GM23338 (cell line): ENCODE results near the gene POGZ. TPM values are rescaled to one million over a fixed set of nuclear protein-coding genes. Genes with fewer than 3 reads are reported as not detected.

ENCODE experiments used
- ATAC-seq: fragments of 200-7000 bp; cut with Tn5 transposase; 3 replicates; pipeline ENCODE4 v1.9.1; 2020
- DNase-seq: peaks from one replicate; pipeline ENCODE4 v3.0.0-alpha.2; 2015; ENCODE audit warnings: low spot score
- H2AFZ ChIP-seq: fragments of 200-600 bp; sonication (generic); 2 replicates; pipeline ENCODE4 v1.8.0; 2016; ENCODE audit warnings: antibody characterized with exemption, mild to moderate bottlenecking, moderate library complexity
- H3F3A ChIP-seq: fragments of 200-600 bp; sonication (generic); replicated peaks from 2 replicates; pipeline ENCODE4 v1.8.0; 2017; ENCODE audit warnings: antibody characterized with exemption, mixed run types, low read depth
- H3K27ac ChIP-seq: fragments of 200-600 bp; sonication (generic); 2 replicates; pipeline ENCODE4 v1.6.1; 2016; ENCODE audit warnings: low read depth
- H3K27me3 ChIP-seq: fragments of 200-600 bp; sonication (generic); 2 replicates; pipeline ENCODE4 v1.8.0; 2016; ENCODE audit warnings: mild to moderate bottlenecking, mixed run types, moderate library complexity; ENCODE audit not compliant: insufficient read depth
- H3K36me3 ChIP-seq: fragments of 200-600 bp; sonication (generic); 2 replicates; pipeline ENCODE4 v1.8.0; 2016; ENCODE audit warnings: mild to moderate bottlenecking; ENCODE audit not compliant: insufficient read depth
- H3K4me1 ChIP-seq: fragments of 200-600 bp; sonication (generic); 2 replicates; pipeline ENCODE4 v1.8.0; 2016; ENCODE audit warnings: mild to moderate bottlenecking, moderate library complexity; ENCODE audit not compliant: insufficient read depth
- H3K4me2 ChIP-seq: fragments of 200-600 bp; sonication (generic); 2 replicates; pipeline ENCODE4 v1.7.1; 2017; ENCODE audit warnings: mixed run types
- H3K4me3 ChIP-seq: fragments of 200-600 bp; sonication (generic); 2 replicates; pipeline ENCODE4 v1.6.1; 2016; ENCODE audit warnings: mixed run types
- H3K79me2 ChIP-seq: fragments of 200-600 bp; sonication (generic); replicated peaks from 2 replicates; pipeline ENCODE4 v1.8.0; 2017; ENCODE audit warnings: mild to moderate bottlenecking; ENCODE audit not compliant: insufficient read depth
- H3K9me2 ChIP-seq: fragments of 200-600 bp; sonication (generic); 2 replicates; pipeline ENCODE4 v1.8.0; 2017; ENCODE audit not compliant: insufficient read depth
- H4K20me1 ChIP-seq: fragments of 200-600 bp; sonication (generic); replicated peaks from 2 replicates; pipeline ENCODE4 v1.8.0; 2017; ENCODE audit warnings: mild to moderate bottlenecking; ENCODE audit not compliant: insufficient read depth
- H3K27ac Mint-ChIP-seq: 2 replicates; pipeline ENCODE4 v1.8.0; 2020; ENCODE audit warnings: inconsistent platforms, mild to moderate bottlenecking, moderate library complexity, mixed read lengths
- H3K27me3 Mint-ChIP-seq: 3 replicates; pipeline ENCODE4 v1.8.0; 2022; ENCODE audit warnings: low read depth, mild to moderate bottlenecking, moderate library complexity, mixed read lengths, inconsistent platforms; ENCODE audit not compliant: insufficient read depth, poor library complexity
- H3K36me3 Mint-ChIP-seq: 3 replicates; pipeline ENCODE4 v1.8.0; 2021; ENCODE audit warnings: low read depth, mild to moderate bottlenecking, inconsistent platforms, moderate library complexity, mixed read lengths
- H3K4me1 Mint-ChIP-seq: 3 replicates; pipeline ENCODE4 v1.8.0; 2020; ENCODE audit warnings: mild to moderate bottlenecking, inconsistent platforms, mixed read lengths
- H3K4me3 Mint-ChIP-seq: 3 replicates; pipeline ENCODE4 v1.8.0; 2021; ENCODE audit warnings: moderate library complexity, mild to moderate bottlenecking, inconsistent platforms, mixed read lengths
- H3K9me3 Mint-ChIP-seq: 3 replicates; pipeline ENCODE4 v1.8.0; 2020; ENCODE audit warnings: moderate library complexity, mild to moderate bottlenecking, inconsistent platforms, mixed read lengths
- CREB1 ChIP-seq: fragments of 250-450 bp; sonication (Bioruptor Pico); IDR thresholded peaks from 2 replicates; pipeline ENCODE4 v1.5.0; 2020; ENCODE audit warnings: low read depth, mild to moderate bottlenecking, moderate library complexity
- CTCF ChIP-seq, 2 experiments: fragments of 200-600 bp in 1 of 2; sonication (generic) in 1 of 2; conservative IDR thresholded peaks; 2 replicates each; pipeline versions ENCODE4 v1.5.1 to v1.6.1; 2016 to 2017; ENCODE audit warnings: antibody characterized with exemption in 2 of 2, low read depth in 2 of 2, mild to moderate bottlenecking in 2 of 2, moderate library complexity in 1 of 2
- EZH2 ChIP-seq: fragments of 200-600 bp; sonication (generic); IDR thresholded peaks from one replicate; pipeline ENCODE4 v1.8.0; 2017; ENCODE audit warnings: antibody characterized with exemption, mild to moderate bottlenecking, low read depth; ENCODE audit not compliant: unreplicated experiment
- EZH2phosphoT487 ChIP-seq: fragments of 200-600 bp; sonication (generic); IDR thresholded peaks from one replicate; pipeline ENCODE4 v1.8.1; 2018; ENCODE audit warnings: antibody characterized with exemption; ENCODE audit not compliant: unreplicated experiment
- POLR2AphosphoS5 ChIP-seq: IDR thresholded peaks from 2 replicates; pipeline ENCODE4 v1.6.1; 2016; ENCODE audit warnings: antibody characterized with exemption, low read depth
- ZNF114 ChIP-seq: fragments of 250-450 bp; sonication (Bioruptor Pico); IDR thresholded peaks from 2 replicates; pipeline ENCODE4 v1.5.0; 2020; ENCODE audit warnings: mild to moderate bottlenecking, moderate library complexity
- ZNF331 ChIP-seq: fragments of 250-450 bp; sonication (Bioruptor Pico); IDR thresholded peaks from 2 replicates; pipeline ENCODE4 v1.5.0; 2020; ENCODE audit warnings: low read depth, mild to moderate bottlenecking, moderate library complexity
- long read RNA-seq: library from polyadenylated mRNA; unstranded; transcript quantifications from one replicate; pipeline ENCODE4 v2.0.0, GENCODE V29; 2020; ENCODE audit not compliant: unreplicated experiment
- polyA plus RNA-seq: library from polyadenylated mRNA; unstranded; fragments of >200 nt; fragmentation: Nextera tagmentation; extraction: Ambion mirVana; gene quantifications from 2 replicates; pipeline ENCODE4 v1.2.1, GENCODE V29; 2016
- total RNA-seq: library from RNA; depleted of rRNA; stranded (reverse); fragments of >200 nt; shearing (Covaris generic); gene quantifications from 2 replicates; pipeline ENCODE4 v1.2.3, GENCODE V29; 2014; rRNA removed
- TF ChIP-seq, protein P1 (sequence below): IDR thresholded peaks from 2 replicates; pipeline ENCODE4 v1.6.1; 2016; ENCODE audit warnings: antibody characterized with exemption
- TF ChIP-seq, protein P2 (sequence below): fragments of 250-450 bp; sonication (Bioruptor Pico); IDR thresholded peaks from 2 replicates; pipeline ENCODE4 v1.5.0; 2020; ENCODE audit warnings: mild to moderate bottlenecking, moderate library complexity

Gene POGZ, protein sequence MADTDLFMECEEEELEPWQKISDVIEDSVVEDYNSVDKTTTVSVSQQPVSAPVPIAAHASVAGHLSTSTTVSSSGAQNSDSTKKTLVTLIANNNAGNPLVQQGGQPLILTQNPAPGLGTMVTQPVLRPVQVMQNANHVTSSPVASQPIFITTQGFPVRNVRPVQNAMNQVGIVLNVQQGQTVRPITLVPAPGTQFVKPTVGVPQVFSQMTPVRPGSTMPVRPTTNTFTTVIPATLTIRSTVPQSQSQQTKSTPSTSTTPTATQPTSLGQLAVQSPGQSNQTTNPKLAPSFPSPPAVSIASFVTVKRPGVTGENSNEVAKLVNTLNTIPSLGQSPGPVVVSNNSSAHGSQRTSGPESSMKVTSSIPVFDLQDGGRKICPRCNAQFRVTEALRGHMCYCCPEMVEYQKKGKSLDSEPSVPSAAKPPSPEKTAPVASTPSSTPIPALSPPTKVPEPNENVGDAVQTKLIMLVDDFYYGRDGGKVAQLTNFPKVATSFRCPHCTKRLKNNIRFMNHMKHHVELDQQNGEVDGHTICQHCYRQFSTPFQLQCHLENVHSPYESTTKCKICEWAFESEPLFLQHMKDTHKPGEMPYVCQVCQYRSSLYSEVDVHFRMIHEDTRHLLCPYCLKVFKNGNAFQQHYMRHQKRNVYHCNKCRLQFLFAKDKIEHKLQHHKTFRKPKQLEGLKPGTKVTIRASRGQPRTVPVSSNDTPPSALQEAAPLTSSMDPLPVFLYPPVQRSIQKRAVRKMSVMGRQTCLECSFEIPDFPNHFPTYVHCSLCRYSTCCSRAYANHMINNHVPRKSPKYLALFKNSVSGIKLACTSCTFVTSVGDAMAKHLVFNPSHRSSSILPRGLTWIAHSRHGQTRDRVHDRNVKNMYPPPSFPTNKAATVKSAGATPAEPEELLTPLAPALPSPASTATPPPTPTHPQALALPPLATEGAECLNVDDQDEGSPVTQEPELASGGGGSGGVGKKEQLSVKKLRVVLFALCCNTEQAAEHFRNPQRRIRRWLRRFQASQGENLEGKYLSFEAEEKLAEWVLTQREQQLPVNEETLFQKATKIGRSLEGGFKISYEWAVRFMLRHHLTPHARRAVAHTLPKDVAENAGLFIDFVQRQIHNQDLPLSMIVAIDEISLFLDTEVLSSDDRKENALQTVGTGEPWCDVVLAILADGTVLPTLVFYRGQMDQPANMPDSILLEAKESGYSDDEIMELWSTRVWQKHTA (N-terminal part only)
- total RNA-seq = 65.1 and 72.5 TPM in 2 replicates
- 34.7 and 47.0 TPM in 2 replicates for polyA plus RNA-seq
- long read RNA-seq, partial matches to known transcripts = 1 of 2 reads
- long read RNA-seq, other reads (novel, unspliced or antisense) = 1 of 2 reads

DNA sequence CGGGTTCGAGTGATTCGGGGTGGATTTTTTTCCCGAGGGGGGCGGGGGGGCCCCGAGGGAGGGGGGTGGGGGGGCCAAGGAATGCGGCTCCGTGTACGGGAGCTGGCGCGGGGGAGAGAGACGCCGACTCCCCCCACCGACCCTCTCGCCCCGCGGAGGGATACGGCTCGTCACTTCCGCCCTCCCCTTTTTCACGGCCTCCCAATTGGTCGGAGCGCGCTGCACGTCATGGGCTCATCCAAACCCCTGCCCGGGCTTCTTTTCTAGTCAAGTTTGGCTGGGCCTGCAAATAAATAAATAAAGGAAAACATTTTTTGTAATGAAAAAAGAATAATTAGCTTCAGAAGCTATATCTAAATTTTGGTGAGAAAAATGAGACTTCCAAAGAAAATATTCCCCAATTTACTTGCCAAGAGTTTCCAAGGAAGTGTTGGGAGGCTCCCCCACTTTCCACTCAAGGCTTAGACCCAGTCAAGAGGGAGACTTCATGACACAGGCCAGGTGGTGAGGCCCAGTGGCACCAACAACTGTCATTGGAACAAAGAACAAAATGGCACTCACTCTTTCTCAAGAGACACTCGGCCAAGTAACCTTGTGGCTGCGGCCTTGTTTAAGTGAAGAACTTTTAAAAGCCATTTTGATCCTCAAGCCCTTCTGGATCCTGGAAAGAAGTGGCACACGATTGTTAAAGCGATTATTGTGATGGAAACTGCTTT is at the start of gene POGZ:
Gene POGZ (minus strand): TSS at position 164 of the 716 bp plus-strand sequence. CDS start 17,290 bp downstream, outside the sequence.
- peak within 1 kb of the TSS; percentile 87 for H3K4me3 Mint-ChIP-seq
- Histone ChIP-seq H3K27ac (peak within 1 kb of the TSS; percentile 91), H3K9me2 (no peaks in the 10 kb centered on the region), H4K20me1 (peaks cover 28% of the 10 kb centered on the region), H2AFZ (peak within 1 kb of the TSS; percentile 11; the same call in 1 of the 2 replicates), H3K27me3 (no peaks in the 10 kb centered on the region), H3K4me3 (peak within 1 kb of the TSS; percentile 95), H3K36me3 (no peaks in the 10 kb centered on the region), H3K79me2 (peaks cover 39% of the 10 kb centered on the region), H3F3A (0 out of 2 replicates have a peak, but pooled peaks cover 12% of the 10 kb centered on the region), H3K4me2 (peak within 1 kb of the TSS; percentile 98), H3K4me1 (peaks cover 15% of the 10 kb centered on the region)
- H3K27ac Mint-ChIP-seq = peak within 1 kb of the TSS; percentile 97
- H3K4me1 Mint-ChIP-seq = peaks cover 14% of the 10 kb centered on the region
- ATAC-seq = peak; percentile 89
- peak; percentile 98 for DNase-seq
- peaks cover 12% of the 10 kb centered on the region for H3K27me3 Mint-ChIP-seq
- no peaks in the 10 kb centered on the region for H3K9me3 Mint-ChIP-seq
- H3K36me3 Mint-ChIP-seq = peaks cover 3% of the 10 kb centered on the region; the same call in 2 of the 3 replicates
- peak; percentile 97 for TF ChIP-seq CREB1 (CRISPR knock-in tag)
- peak; percentile 91 for TF ChIP-seq ZNF114 (CRISPR knock-in tag)
- TF ChIP-seq EZH2 = no peak
- no peak for TF ChIP-seq CTCF (conservative IDR thresholded peaks at IDR 0.05; ENCODE audit: low read depth in 2 of 2)
- TF ChIP-seq ZNF331 (CRISPR knock-in tag) = no peak
- TF ChIP-seq, protein P1, sequence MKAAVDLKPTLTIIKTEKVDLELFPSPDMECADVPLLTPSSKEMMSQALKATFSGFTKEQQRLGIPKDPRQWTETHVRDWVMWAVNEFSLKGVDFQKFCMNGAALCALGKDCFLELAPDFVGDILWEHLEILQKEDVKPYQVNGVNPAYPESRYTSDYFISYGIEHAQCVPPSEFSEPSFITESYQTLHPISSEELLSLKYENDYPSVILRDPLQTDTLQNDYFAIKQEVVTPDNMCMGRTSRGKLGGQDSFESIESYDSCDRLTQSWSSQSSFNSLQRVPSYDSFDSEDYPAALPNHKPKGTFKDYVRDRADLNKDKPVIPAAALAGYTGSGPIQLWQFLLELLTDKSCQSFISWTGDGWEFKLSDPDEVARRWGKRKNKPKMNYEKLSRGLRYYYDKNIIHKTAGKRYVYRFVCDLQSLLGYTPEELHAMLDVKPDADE = peak; percentile 59
- peak; percentile 39; the same call in 1 of the 2 replicates for TF ChIP-seq POLR2AphosphoS5
- TF ChIP-seq, protein P2, sequence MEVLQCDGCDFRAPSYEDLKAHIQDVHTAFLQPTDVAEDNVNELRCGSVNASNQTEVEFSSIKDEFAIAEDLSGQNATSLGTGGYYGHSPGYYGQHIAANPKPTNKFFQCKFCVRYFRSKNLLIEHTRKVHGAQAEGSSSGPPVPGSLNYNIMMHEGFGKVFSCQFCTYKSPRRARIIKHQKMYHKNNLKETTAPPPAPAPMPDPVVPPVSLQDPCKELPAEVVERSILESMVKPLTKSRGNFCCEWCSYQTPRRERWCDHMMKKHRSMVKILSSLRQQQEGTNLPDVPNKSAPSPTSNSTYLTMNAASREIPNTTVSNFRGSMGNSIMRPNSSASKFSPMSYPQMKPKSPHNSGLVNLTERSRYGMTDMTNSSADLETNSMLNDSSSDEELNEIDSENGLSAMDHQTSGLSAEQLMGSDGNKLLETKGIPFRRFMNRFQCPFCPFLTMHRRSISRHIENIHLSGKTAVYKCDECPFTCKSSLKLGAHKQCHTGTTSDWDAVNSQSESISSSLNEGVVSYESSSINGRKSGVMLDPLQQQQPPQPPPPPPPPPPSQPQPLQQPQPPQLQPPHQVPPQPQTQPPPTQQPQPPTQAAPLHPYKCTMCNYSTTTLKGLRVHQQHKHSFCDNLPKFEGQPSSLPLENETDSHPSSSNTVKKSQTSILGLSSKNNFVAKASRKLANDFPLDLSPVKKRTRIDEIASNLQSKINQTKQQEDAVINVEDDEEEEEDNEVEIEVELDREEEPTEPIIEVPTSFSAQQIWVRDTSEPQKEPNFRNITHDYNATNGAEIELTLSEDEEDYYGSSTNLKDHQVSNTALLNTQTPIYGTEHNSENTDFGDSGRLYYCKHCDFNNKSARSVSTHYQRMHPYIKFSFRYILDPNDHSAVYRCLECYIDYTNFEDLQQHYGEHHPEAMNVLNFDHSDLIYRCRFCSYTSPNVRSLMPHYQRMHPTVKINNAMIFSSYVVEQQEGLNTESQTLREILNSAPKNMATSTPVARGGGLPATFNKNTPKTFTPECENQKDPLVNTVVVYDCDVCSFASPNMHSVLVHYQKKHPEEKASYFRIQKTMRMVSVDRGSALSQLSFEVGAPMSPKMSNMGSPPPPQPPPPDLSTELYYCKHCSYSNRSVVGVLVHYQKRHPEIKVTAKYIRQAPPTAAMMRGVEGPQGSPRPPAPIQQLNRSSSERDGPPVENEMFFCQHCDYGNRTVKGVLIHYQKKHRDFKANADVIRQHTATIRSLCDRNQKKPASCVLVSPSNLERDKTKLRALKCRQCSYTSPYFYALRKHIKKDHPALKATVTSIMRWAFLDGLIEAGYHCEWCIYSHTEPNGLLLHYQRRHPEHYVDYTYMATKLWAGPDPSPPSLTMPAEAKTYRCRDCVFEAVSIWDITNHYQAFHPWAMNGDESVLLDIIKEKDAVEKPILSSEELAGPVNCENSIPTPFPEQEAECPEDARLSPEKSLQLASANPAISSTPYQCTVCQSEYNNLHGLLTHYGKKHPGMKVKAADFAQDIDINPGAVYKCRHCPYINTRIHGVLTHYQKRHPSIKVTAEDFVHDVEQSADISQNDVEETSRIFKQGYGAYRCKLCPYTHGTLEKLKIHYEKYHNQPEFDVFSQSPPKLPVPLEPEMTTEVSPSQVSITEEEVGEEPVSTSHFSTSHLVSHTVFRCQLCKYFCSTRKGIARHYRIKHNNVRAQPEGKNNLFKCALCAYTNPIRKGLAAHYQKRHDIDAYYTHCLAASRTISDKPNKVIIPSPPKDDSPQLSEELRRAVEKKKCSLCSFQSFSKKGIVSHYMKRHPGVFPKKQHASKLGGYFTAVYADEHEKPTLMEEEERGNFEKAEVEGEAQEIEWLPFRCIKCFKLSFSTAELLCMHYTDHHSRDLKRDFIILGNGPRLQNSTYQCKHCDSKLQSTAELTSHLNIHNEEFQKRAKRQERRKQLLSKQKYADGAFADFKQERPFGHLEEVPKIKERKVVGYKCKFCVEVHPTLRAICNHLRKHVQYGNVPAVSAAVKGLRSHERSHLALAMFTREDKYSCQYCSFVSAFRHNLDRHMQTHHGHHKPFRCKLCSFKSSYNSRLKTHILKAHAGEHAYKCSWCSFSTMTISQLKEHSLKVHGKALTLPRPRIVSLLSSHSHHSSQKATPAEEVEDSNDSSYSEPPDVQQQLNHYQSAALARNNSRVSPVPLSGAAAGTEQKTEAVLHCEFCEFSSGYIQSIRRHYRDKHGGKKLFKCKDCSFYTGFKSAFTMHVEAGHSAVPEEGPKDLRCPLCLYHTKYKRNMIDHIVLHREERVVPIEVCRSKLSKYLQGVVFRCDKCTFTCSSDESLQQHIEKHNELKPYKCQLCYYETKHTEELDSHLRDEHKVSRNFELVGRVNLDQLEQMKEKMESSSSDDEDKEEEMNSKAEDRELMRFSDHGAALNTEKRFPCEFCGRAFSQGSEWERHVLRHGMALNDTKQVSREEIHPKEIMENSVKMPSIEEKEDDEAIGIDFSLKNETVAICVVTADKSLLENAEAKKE (CRISPR knock-in tag) = peak; percentile 60; the same call in 1 of the 2 replicates
- no peak for TF ChIP-seq EZH2phosphoT487
